Progenitor cell of endocrine pancreas (in vitro differentiated cells): ENCODE data around the gene KDM5A. TPM values are rescaled to one million over a fixed set of nuclear protein-coding genes. Genes with fewer than 3 reads are reported as not detected.
A peak's percentile ranks its signal among the peaks of the same experiment; 100 is the strongest.

ENCODE experiments used
- DNase-seq: peaks from one replicate; pipeline ENCODE4 v3.0.0; 2021; ENCODE audit warnings: low spot score; ENCODE audit not compliant: unreplicated experiment
- H3K27ac Mint-ChIP-seq: 2 replicates; pipeline ENCODE4 v1.8.0; 2021; ENCODE audit warnings: mild to moderate bottlenecking, moderate library complexity, mixed read lengths
- H3K27me3 Mint-ChIP-seq: 2 replicates; pipeline ENCODE4 v1.8.0; 2021; ENCODE audit warnings: mixed read lengths
- H3K36me3 Mint-ChIP-seq: 2 replicates; pipeline ENCODE4 v1.8.0; 2022; ENCODE audit warnings: mixed read lengths; ENCODE audit not compliant: insufficient read depth
- H3K4me1 Mint-ChIP-seq: 2 replicates; pipeline ENCODE4 v1.8.0; 2021; ENCODE audit warnings: low read depth, mixed read lengths
- H3K4me3 Mint-ChIP-seq: 2 replicates; pipeline ENCODE4 v1.8.0; 2021; ENCODE audit warnings: low read depth, mild to moderate bottlenecking, moderate library complexity, mixed read lengths
- H3K9me3 Mint-ChIP-seq: 2 replicates; pipeline ENCODE4 v1.8.0; 2021; ENCODE audit warnings: low read depth, mixed read lengths
- total RNA-seq: library from RNA; stranded (reverse); gene quantifications from 2 replicates; pipeline ENCODE4 v1.2.1, GENCODE V29; 2021
- TF ChIP-seq, protein P1 (sequence below): fragments of 200-600 bp; sonication (generic); IDR thresholded peaks from one replicate; pipeline ENCODE4 v1.5.0; 2021; ENCODE audit warnings: antibody characterized with exemption, mild to moderate bottlenecking; ENCODE audit not compliant: unreplicated experiment

KDM5A gene
- total RNA-seq, 1 donor from 2014 or later: 137 TPM

DNA sequence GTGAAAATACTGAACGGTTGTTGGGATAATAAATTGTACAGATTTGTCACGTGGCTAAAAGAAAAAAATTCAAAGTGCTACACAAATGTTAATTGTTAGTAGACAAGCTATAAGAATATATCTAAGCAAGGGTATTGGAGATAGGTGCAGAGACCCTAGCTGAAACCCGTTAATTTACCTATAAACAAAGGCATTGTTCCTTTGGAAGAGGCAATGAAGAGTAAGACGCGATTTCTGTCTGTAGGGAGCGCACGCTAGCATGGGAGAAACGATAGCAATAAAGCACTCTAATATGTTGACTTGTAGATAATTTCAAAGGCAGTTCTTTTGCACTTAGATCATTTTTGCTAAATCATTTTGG, 12.9 kb upstream of the KDM5A start:
- no peak for DNase-seq
- TF ChIP-seq, protein P1, sequence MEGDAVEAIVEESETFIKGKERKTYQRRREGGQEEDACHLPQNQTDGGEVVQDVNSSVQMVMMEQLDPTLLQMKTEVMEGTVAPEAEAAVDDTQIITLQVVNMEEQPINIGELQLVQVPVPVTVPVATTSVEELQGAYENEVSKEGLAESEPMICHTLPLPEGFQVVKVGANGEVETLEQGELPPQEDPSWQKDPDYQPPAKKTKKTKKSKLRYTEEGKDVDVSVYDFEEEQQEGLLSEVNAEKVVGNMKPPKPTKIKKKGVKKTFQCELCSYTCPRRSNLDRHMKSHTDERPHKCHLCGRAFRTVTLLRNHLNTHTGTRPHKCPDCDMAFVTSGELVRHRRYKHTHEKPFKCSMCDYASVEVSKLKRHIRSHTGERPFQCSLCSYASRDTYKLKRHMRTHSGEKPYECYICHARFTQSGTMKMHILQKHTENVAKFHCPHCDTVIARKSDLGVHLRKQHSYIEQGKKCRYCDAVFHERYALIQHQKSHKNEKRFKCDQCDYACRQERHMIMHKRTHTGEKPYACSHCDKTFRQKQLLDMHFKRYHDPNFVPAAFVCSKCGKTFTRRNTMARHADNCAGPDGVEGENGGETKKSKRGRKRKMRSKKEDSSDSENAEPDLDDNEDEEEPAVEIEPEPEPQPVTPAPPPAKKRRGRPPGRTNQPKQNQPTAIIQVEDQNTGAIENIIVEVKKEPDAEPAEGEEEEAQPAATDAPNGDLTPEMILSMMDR: peak; percentile 42
- Mint-ChIP-seq H3K36me3 (peaks cover 8% of the 10 kb centered on the region), H3K4me1 (no peaks in the 10 kb centered on the region), H3K27ac (no peak overlapping the region), H3K4me3 (no peak overlapping the region), H3K27me3 (no peaks in the 10 kb centered on the region), H3K9me3 (no peaks in the 10 kb centered on the region)

DNA sequence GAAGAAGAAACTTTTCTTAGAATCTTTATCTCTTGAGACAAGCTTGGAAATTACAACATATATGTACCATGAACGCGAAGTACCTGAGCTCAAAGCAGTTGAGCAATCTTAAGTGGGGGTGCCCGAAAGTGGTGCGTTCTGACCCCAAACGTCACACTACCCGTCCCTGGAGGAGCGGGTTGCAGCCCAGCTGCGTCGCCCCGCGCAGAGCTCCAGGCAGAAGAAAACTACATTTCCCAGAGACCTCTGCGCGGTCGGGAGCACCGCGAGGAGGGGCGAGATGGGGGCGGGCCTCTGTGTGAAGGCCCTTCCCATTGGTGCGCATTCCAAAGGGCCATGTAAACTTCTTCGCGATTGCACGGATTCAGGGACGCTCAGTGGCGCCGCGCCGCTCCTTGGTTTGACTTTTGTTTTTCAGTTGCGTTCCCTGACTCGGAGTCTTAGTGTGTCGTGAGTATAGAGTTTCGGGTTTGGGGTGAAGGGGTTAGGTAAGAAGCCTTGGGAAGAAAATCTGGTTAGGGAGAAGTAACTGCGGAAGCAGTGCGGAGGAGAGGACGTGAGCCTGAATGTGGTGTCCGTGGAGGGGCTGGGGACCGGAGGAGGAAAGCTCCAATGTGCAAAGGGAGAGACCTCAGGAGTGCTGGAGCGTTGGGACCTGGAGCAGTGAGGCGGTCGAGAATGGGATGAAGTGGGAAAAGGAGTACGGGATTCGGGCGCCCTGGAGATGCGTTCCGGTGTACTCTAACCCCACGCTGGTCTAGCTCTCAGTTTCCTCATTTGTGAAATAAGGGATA, 12.3 kb upstream of the KDM5A start, which contains the start of gene CCDC77:
CCDC77 (plus strand) TSS at position 410 of the 794 bp plus-strand sequence. CDS start 7,740 bp downstream, outside the sequence.
- TF ChIP-seq, protein P1: peak; percentile 18
- Mint-ChIP-seq H3K9me3 (no peaks in the 10 kb centered on the region), H3K27ac (no peak within 1 kb of the TSS), H3K4me3 (no peak within 1 kb of the TSS), H3K27me3 (no peaks in the 10 kb centered on the region), H3K4me1 (no peaks in the 10 kb centered on the region), H3K36me3 (peaks cover 6% of the 10 kb centered on the region)
- peak; percentile 95 for DNase-seq

DNA sequence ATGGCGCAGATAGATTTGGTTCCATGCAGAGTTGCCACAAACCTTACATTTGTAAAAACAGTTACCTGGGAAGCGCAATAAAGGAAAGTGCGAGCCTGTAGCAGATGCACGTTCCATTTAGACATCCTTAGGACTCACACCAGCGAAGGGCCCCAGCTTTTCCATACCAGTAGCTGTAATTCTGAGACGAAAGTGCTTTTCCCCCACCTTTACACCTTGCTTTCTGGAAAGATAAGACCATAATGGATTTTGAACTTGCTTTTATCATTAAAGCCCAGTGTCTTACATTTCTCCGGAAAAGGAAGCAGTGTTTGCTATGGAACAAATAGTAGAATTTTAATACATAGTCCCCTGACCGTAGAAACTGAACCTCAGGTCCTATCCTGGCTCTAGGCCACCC, 11.7 kb upstream of the KDM5A start:
- peaks cover 2% of the 10 kb centered on the region for H3K36me3 Mint-ChIP-seq
- H3K4me3 Mint-ChIP-seq: no peak overlapping the region
- TF ChIP-seq, protein P1: no peak
- H3K27me3 Mint-ChIP-seq: no peaks in the 10 kb centered on the region
- DNase-seq: no peak
- no peaks in the 10 kb centered on the region for H3K9me3 Mint-ChIP-seq
- no peaks in the 10 kb centered on the region for H3K4me1 Mint-ChIP-seq
- H3K27ac Mint-ChIP-seq: no peak overlapping the region

DNA sequence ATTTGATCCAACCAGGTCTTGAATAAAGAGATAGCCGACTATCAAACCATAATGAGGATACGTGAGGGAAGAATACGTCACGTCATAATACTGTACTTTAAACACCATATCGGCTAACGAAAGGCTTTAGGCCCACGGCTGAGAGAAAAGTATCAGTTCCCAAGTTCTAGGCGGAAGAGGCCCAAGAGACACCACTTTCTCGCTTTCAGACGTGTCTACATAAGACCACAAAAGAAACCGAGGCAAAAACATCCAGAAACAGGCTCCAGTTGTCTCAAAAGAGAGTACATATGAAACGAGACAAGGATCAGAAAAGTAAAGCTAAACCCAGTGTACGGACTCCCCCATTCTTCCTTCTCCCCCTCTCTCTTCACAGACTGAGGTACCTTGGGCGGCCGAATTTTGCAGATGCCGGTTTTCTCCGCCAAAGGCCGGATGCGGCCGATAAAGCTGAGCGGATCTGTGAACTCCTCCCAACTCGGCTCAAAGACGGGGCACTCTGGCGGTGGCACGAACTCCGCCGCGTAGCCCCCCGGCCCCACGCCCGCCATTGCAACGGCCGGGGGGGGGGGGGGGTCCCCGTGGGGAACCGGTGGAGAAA, 479 bp downstream of the KDM5A start:
- Mint-ChIP-seq H3K27me3 (no peaks in the 10 kb centered on the region), H3K9me3 (peaks cover 3% of the 10 kb centered on the region), H3K36me3 (peaks cover 15% of the 10 kb centered on the region), H3K27ac (peak overlapping the region; percentile 99), H3K4me3 (peak overlapping the region; percentile 93), H3K4me1 (peaks cover 24% of the 10 kb centered on the region)
- TF ChIP-seq, protein P1: no peak
- no peak for DNase-seq

DNA sequence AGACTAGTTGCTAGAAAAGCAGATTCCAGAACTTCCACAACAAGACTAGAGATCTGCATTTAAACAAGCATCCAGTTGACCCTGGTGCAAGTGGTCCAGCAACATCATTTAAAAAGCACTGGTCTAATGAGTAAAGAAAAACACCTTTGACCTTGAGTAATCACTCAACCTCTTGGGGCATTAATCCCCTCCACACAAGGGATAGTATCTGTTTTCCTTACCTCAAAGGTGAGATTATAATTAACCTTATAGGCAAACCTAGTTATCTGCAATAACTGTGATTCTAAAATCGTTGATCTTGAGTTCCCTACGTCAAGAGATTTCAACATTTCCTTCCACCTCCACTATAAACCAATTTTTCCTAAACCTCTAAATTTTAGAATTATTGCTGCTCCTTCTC, 1.1 kb downstream of the KDM5A start:
- TF ChIP-seq, protein P1: no peak
- H3K27ac Mint-ChIP-seq: peak overlapping the region; percentile 99
- H3K4me3 Mint-ChIP-seq: peak overlapping the region; percentile 93
- peaks cover 3% of the 10 kb centered on the region for H3K9me3 Mint-ChIP-seq
- peaks cover 19% of the 10 kb centered on the region for H3K36me3 Mint-ChIP-seq
- H3K4me1 Mint-ChIP-seq: peaks cover 24% of the 10 kb centered on the region
- DNase-seq: no peak
- no peaks in the 10 kb centered on the region for H3K27me3 Mint-ChIP-seq
